ENCODE measurements around the gene CACNB4. TPM values are rescaled to one million over a fixed set of nuclear protein-coding genes. Genes with fewer than 3 reads are reported as not detected.

CACNB4 gene
- total RNA-seq, 4 donors from 2014 or later: 2.3 to 5.8 (median 2.8) TPM

DNA sequence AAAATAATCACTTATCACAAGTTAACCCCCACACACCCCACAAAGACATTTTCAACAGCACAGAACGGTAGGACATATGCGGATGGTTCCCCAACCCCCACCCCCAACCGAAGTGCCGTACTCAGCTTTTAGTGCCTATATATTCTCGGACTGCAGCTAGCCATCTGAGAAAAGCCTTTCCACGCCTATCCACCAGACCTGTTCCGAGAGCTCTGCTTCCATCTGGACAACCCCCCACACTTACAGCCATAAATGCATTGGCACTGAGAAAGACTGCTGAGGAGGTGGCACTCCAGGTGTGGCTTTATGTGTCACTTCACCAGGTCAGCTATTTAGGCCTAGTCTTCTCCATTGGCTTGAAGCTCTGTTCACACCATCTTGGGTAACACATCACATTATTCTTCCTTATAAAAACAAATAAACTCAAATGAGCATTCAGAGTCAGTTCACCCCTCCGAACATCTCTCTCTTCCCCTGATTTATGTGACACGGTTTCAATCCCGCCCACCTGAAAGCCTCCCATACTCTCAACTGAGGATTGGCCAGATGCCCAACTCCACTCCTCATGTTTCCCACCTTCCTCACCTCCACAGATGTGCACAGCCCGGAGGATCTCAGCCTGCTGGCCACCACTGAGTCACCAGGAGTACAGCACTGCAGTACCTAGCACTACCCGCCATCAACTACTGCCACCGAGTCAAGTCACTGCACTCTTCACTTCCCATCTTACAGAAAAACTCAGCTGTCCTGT, 127.4 kb downstream of the CACNB4 start:
- TF ChIP-seq, protein P1, sequence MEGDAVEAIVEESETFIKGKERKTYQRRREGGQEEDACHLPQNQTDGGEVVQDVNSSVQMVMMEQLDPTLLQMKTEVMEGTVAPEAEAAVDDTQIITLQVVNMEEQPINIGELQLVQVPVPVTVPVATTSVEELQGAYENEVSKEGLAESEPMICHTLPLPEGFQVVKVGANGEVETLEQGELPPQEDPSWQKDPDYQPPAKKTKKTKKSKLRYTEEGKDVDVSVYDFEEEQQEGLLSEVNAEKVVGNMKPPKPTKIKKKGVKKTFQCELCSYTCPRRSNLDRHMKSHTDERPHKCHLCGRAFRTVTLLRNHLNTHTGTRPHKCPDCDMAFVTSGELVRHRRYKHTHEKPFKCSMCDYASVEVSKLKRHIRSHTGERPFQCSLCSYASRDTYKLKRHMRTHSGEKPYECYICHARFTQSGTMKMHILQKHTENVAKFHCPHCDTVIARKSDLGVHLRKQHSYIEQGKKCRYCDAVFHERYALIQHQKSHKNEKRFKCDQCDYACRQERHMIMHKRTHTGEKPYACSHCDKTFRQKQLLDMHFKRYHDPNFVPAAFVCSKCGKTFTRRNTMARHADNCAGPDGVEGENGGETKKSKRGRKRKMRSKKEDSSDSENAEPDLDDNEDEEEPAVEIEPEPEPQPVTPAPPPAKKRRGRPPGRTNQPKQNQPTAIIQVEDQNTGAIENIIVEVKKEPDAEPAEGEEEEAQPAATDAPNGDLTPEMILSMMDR (IDR thresholded peaks at IDR 0.05; ENCODE audit: low read depth): no peak

DNA sequence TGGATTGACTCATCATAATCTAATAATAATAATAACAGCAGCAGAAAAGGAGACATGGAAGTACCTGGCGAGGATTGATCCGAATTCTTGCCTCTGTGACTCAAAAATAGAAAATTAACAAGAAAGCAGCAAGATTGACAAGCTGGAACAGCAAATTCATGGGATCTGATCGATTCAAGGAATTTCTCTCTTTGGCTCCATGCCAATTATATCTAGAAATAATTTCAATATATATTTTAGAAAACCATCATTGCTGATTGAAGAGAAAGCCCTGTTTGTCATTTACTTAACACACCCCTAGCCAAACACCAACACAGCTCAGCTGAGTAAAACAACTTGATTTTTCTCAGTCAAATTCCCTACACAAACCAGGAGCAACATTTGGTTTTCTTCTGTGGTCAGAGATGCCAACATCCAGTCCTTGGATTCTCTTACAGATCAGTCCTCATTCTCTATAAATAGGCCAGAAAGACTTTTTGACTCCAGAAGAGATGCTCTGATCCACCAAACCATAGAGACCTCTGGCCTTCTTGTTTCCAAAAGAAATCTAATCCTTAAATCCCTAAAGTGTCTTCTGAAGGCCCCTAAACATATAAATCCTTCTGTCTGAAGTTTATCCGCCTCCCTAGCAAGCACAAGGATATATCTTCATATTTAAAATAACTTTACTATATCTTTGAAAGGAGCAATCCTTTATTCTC, 129.9 kb downstream of the CACNB4 start:
- TF ChIP-seq, protein P1 (IDR thresholded peaks at IDR 0.05; ENCODE audit: low read depth): no peak

DNA sequence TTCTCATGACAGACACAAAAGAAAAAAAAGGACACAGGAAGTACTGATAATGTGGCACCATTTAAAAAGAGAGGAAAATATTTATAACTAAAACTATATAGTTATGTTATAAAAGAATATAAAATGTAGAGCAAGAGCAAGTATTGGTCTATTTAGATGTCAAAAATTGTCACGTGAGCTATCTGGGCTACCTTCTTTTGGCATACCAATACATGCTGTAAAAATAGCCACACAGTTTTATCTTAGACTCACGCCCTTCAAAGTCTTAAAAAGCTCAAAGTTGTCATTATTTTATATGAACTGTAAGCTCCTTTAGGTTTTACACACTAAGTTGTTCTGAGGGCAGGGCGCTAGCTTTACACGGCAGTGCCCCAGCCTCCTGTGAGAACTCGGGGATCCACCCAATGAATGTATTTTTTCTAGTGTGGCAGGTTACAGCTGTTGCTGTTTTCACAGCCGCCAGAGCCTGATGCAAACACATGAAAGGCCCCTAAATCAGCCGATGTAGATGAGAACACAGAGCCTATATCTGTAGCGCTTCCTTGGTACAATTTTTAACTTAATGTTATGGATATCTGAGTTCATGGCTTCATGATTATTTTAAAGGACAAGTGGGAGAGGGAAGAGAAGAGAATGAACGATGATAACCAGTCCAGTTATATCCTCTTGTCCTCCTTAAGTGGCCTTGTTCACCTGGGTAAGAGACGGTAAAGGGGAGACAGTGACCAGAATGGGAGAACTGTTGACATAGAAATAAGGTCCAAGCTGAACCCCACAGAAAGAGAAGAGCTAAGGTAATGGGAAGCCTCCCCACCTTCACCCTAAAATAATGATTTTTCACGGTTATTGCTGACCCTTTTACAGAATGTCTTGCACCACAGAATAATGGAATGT, 130.8 kb downstream of the CACNB4 start:
- TF ChIP-seq, protein P1 (IDR thresholded peaks at IDR 0.05; ENCODE audit: low read depth): no peak

DNA sequence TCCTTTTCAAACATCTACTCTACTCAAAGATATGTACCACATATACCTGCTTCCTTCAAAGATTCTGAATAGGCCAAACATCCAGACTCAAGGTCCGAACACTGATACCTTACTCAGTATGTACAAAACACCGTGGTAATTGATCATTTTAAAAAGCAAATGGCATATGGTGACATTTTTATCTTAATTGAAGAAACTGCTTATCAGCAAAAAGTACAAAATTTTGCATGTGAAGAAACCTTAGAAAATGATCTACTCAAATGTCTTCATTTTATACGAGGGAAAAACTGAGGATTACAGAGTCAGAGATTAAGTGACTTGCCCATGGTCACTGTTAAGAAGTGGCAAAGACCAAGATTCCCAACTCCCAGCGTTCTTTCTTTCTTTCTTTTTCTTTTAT, 133.0 kb downstream of the CACNB4 start:
- TF ChIP-seq, protein P1 (IDR thresholded peaks at IDR 0.05; ENCODE audit: low read depth): no peak

DNA sequence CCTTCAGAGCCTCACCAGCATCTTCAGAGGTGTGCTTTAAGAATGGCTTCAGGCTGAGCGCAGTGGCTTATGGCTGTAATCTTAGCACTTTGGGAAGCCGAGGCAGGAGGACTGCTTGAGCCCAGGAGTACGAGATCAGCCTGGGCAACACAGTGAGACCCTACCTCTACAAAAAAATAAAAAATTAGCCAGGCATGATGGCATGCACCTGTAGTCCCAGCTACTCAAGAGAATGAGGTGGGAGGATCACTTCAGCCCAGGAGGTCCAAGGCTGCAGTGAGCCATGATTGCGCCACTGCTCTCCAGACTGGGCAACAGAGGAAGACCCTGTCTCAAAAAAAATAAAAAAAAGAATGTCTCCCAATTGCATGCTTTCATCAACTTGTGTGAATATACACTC, 137.3 kb downstream of the CACNB4 start:
- TF ChIP-seq, protein P1 (IDR thresholded peaks at IDR 0.05; ENCODE audit: low read depth): no peak

DNA sequence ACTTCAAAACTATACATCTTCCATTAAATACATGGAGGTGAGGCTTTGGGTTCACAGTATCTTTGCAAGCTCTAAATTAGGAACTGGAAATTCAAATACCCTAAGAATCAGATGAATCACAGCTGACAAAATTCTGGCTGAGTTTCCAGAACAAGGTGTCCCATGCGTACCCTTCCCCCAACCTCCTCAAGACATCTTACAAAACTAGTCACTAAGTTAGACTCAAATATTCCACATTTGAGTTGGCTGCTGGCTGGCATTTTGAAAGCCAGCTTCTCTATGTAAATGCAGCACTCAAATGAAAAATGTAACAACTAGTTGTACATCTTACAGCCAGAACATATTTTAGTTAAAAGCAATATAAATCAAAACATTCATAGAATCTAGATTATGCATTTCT, 139.6 kb downstream of the CACNB4 start:
- TF ChIP-seq, protein P1 (IDR thresholded peaks at IDR 0.05; ENCODE audit: low read depth): no peak

DNA sequence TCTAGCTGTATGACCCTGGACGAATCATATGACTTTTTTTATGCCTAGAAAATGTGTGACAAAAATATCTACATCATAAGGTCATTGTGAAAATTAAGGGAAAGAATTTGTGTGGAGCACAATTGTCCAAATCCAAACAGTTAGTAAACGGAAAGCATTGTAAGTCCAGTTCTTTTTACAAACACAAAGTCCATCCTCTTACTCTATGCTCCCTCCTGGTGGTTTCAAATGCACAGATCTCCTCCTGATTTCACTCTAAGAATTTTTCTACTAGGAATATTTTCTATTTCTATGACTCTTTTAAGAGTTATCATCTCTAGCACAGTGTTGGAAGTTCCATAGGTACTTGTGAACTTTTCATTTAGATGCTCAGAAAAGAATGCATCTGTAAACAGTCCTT, 145.4 kb downstream of the CACNB4 start:
- TF ChIP-seq, protein P1 (IDR thresholded peaks at IDR 0.05; ENCODE audit: low read depth): no peak

Data from subcutaneous adipose tissue (tissue), 4 donors.